GM18507 (cell line): ENCODE results near the gene LARP4B.

Experiments
- DNase-seq: peaks from one replicate; pipeline ENCODE4 v3.0.0; 2011; ENCODE audit warnings: low read depth; ENCODE audit not compliant: insufficient read length; ENCODE audit errors: extremely low spot score
- FAIRE-seq: peaks from 2 replicates; lab custom pipeline; 2011; peaks lifted over from hg19 to GRCh38; lab: Jason Lieb, UNC

Gene LARP4B

DNA sequence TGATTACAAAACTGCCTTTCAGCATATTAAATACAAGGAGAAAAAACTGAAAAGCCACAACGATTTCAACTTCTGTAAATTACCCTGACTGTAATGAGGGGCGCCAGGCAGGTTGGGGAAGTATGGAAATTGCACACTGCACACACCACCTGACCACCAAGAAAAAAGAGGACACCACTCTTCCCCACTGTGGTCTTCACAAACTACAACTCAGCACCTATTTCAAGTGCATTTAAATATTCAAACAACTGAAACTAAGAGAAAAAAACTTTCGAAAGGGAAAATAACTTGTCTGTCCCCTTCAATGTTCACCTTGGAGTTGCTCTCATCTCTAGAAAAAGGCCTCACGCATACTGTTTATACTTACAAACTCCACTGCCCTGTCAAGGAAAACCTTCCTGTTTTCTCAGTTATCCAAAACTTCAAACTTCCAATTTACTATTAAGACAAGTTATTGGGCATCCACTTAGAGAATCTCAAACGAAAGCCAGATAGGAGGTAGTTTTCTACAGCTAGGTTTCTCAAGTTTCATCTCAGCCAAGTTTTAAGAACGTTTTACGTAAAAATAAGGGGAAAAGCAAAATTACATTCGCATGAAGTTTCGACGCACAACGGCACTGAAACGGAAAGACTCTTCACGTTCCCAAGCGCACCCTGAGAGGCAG is 1.4 kb downstream of the LARP4B start:
- FAIRE-seq: peak; percentile 70
- no peak for DNase-seq

DNA sequence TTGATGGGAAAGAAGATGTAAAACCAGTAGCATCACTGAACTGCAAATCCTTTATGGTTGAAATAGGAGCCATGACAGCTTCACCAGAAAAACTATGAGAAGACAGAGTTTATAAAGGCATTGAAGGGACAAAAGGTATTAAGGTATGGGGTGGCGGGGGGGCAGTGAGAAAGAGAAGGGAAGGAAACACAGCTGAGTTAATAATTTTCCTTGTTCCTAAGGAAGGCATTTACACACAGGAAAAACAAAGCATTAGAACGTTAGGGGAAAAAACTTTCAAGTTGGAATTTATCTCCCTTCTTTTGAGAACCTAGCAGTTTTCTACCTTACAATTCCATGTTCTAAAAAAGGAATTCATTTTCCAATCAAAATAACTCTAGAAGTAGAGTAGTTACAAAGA is 4.4 kb downstream of the LARP4B start:
- FAIRE-seq: no peak
- no peak for DNase-seq

DNA sequence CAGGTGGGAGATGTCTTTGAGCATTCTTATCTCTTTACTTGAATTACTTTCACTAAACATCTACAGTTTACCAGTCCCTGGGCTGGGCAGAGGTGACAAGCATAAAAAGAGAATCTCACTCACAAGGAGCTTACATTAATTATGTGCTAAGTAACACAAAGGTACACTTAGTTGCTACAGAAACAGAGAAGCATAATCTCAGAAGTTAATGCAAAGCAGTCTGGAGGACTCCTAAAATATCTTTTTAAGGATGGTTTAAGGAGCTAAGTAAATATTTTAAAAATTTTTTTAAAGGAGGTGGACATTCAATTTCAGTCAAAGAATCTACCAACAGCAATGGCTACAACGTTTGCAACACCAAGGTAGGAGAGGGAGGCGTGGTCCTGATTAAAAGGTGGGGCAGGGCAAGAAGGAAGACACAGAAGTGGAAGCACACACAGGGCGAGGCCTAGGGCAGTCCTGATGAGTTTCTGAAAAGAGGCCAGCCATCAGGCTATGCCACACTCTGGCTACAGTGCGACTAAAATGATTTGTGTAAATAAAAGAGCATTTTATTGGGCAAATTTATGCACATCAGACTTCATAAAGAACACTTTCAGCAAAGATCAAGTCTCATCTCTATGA is 5.3 kb downstream of the LARP4B start:
- FAIRE-seq (no peak), DNase-seq (no peak)

DNA sequence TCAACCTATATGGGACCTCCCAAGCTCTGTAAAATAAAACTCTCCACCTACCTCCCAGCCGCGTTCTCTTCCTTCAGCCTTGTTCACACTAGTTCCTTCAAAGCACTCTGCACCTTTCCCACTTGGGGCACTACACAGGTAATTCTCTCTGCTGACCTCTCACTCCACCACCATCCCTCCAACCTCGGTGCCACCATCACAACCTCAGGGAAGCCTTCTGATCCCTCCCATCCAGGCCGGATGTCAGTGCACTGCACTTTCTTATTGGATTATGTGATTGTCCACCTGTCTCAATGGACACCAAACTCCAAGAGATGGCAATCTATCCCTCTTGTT is 7.0 kb downstream of the LARP4B start:
- FAIRE-seq (no peak), DNase-seq (no peak)

DNA sequence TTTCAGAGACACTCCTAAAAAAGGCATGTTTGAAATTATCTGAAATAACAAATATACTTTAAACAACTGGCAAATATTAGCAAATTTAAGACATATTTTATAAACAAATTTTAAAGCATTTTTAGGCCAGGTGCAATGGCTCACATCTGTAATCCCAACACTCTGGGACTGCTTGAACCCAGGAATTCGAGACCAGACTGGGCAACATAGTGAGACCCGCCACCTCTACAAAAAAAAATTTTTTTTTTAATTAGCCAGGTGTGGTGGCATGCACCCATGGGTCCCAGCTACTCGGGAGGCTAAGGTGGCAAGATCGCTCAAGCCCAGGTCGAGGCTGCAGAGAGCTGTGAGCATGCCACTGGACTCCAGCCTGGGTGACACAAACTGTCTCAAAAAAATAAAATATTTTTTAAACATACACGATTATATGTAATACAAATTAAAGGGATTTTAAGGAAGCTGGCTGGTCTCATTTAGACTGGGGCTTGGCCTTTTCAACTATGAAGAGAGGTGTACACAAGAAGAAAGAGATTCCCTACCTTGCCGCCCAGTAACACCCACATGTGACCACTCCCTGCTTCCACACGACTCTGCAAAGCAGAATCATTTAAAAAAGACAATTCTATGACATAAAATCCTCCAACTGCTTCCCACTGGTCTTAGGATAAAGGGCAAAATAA is 7.5 kb downstream of the LARP4B start:
- DNase-seq (no peak), FAIRE-seq (no peak)

DNA sequence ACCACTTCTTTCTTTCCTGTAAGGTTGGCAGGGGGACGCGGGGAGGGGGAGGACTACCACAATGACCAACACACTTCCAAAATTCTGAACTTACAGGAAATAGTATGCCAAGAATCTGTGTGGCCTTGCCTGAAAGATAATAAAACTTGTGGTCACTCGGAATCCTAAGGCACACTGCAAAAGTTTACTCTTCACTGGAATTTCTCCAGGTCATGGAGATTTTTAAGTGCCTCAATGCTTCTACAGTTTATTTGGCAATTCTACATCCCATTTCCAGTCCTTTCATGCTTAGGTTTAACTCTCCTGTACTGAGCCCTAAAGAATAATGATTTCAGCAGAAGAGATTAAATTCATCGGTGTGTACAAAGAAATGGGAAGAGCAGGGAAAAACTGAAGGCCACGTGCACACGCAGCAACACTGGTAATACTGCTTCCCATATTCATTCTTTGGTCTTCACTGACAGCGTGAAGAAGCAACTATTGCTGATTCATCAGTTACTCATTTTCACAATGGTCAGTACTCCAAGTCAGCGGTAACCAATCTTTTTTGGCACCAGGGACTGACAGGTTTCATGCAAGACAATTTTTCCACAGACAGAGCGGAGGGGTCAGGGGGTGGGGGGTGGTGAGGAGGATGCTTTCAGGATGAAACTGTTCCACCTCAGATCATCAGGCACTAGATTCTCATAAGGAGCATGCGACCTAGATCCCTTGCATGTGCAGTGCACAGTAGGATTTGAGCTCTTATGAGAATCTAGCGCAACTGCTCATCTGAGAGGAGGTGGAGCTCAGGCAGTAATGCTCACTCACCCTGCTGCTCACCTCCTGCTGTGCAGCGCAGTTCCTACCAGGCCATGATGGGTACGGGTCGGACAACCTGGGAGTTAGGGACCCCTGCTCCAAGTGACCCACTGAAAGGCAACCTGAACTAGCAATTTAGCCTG is 9.8 kb downstream of the LARP4B start:
- DNase-seq (no peak), FAIRE-seq (no peak)

DNA sequence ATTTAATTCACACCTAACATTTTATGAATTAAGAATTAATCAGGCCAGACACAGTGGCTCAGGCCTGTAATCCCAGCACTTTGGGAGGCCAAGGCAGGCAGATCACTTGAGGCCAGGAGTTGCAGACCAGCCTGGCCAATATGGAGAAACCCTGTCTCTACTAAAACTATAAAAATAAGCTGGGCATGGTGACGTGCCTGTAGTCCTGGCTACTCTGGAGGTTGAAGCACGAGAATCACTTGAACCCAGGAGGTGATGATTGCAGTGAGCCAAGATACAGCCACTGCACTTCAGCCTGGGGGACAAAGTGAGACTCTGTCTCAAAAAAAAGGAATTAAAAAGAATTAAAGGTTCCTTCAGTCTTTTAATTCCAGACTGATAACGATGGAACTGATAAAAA is 11.1 kb downstream of the LARP4B start:
- FAIRE-seq (no peak), DNase-seq (no peak)

DNA sequence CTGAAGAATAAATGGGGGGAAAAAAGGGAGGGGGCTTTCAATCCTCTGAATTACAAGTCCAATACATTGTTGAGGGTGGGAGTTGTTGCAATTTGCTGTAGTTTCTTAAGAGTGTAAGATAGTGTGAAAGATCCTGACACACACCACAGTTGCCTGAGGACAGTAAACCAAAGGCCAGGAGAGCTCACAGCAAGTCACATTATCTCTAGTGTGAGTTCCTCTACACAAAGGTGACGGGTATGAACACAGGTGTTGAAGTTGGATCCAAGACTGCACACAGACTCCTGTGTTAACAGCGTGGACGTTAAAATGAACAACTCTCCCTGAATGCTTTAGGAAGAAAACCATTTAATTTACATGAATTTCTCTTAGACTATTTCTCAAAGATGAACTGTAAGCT is 12.0 kb downstream of the LARP4B start:
- DNase-seq (no peak), FAIRE-seq (no peak)

DNA sequence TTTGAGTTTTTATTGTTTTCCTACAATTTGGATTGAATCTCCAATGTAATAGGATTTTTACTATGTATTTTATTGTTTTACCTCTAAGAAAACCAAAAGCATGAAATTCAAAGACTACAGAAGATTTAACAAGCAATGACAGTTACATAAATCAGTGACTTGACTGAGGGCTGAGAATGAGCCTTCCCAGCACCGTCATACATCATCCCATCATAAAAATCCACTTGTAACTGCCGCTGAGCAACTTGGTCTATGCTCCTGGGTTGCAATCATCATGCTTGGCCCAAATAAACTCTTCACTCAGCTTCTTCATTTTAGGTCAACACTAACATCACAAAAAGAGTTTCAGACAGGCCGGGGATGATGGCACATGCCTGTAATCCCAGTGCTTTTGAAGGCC is 13.5 kb downstream of the LARP4B start:
- FAIRE-seq (no peak), DNase-seq (no peak)

DNA sequence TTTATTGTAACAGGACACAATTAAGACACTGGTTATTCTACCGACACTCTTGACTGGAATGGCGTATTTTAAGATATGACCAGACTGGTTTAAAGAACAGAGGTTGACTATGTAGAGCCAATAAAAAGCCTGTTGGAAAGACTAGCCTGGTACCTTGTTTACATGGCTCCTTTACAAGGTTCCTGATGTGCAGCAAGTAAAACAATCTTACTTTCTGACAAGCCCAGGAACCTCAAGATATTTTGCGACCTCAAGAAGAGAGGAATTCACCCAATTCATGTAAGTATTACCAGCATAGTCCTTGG is 14.1 kb downstream of the LARP4B start:
- no peak for DNase-seq
- FAIRE-seq: no peak

DNA sequence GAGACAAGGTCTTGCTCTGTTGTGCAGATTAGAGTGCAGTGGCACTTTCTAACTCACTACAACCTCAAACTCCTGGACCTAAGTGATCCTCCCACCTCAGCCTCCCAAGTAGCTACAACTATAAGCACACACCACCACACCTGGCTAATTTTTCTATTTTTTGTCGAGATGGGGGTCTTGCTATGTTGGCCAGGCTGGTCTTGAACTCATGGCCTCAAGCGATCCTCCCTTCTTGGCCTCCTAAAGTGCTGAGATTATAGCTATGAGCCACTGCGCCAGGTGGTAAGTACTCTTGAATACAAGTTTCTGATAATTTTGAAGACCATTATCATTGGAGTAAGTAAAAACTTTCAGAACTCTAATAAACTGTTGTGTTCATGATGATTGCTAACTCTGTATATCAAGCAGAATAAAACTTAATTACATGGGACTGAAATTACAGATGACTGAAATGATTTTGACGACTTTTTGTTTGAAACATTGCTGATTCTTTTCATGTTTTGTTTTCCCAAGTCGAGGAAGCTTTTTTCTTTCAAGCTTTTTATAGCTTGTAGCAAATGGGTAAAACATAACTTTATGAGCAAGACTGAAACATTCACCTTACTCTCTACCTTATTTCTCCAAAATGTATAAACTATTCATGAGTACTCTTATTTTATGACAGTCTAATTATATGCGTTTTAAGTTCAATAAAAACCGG is 14.6 kb downstream of the LARP4B start:
- FAIRE-seq: no peak
- DNase-seq: no peak

DNA sequence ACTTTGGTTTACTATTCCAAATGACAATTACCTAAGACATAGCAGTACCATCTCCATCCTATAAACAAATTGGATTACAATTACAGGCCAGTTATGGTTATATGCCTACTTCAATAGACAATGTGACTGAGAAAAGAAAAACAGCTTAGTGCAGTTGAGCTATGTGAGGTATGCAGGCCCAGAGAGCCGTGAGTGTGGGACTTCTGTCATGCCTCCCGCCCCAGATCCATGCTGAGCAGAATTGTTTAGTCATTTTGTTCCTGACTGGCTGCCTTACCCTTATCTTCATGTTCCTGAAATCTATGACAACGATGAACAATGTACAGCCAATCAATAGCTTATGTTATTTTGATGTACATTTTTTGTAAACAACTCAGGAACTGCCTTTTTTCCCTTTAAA is 21.7 kb downstream of the LARP4B start:
- FAIRE-seq: no peak
- no peak for DNase-seq

DNA sequence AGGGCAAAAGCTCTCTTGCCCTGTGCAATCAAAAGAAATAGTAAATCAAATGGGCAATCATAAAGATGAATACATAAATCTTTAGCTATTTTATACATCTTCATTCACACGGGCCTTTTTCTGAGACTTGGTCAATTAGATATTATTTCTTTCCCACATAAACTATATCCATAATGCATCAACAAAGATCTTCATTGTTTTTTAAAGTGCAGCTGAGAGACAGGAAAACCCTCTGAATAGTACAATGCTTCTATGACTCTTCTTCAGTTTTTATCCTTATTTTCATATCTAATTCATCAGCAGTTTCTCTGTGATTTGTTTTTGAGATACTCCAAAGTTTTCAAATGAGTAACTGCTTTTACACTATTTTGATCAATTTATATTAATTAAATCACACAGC is 25.5 kb downstream of the LARP4B start:
- DNase-seq (no peak), FAIRE-seq (no peak)

DNA sequence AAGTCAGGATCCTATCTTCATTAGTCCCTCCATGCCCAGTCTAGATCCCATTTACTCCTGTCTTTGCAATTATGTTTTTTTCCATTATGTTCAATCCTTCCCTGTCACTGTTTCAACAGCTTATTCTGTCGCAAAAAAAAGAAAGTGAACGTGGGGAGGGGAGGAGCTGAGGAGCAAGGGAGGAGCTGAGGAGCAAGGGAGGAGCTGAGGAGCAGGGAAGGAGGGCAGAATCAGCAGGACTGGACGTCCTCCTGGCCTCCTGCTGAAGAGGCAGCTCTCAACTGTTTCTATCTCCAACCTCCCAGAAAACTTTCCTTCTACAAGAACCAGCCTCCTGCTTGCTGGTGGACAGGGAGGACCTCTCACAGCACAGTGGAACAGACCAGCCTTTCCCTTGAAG is 26.0 kb downstream of the LARP4B start:
- DNase-seq (no peak), FAIRE-seq (no peak)

DNA sequence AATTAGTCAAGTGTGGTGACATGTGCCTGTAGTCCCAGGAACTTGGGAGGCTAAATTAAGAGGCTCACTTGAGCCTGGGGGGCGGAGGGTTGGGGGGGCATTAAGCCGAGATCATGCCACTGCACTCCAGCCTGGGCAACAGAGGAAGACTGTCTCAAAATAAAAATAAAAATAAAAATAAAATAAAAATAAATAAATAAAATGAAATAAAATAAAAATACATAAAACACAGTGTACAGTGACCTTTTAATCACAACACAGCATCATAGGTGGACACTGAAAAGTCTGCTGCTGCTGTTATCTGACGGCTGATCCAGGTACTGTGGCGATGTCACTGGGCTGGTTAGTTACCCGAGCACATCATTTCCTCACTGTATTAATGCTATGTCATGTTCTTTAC is 27.1 kb downstream of the LARP4B start:
- FAIRE-seq (no peak), DNase-seq (no peak)

DNA sequence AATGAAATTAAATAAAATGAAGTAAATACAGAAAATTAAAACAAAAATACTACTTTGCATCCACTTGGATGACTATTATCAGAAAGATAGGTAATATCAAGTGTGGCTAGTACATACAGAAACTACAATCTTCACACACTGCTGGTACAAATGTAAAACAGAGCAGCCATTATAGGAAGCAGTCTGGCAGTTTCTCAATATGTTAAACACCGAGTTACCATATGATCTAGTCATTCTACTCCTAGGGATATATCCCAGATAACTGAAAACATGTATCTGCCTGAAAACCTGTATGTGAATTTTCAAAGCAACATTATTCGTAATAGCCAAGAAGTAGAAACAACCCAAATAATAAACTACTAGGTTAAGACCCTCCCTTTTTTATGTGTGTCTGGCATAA is 33.4 kb downstream of the LARP4B start:
- DNase-seq (no peak), FAIRE-seq (no peak)

DNA sequence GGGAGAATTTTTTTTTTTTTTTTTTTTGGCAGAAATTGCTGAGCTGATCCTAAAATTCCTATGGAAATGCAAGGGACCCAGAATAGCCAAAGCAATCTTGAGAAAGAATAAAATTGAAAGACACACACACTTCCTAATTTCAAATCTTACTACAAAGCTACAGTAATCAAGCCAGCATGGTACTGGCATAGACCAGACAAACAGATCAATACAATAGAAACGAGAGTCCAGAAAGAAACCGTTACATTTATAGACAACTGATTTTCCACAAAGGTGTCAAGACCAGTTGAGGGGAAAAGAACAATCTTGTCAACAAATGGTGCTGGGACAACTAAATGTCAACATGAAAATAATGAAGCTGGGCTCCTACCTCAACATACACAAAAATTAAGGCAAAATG is 34.5 kb downstream of the LARP4B start:
- DNase-seq (no peak), FAIRE-seq (no peak)

DNA sequence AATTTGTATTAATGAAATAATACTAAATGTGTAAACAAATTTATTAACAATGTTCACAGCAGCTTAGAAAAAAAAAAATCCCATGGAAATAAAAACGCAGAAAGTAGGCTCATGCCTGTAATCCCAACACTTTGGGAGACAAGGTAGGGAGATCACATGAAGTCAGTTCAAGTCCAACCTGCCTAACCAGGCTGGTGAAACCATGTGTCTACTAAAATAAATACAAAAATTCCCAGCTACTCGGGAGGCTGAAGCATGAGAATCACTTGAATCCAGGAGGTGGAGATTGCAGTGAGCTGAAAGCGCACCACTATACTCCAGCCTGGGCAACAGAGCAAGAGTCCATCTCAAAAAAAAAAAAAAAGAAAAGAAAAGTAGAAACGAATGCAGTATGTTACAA is 36.2 kb downstream of the LARP4B start:
- DNase-seq: no peak
- no peak for FAIRE-seq

DNA sequence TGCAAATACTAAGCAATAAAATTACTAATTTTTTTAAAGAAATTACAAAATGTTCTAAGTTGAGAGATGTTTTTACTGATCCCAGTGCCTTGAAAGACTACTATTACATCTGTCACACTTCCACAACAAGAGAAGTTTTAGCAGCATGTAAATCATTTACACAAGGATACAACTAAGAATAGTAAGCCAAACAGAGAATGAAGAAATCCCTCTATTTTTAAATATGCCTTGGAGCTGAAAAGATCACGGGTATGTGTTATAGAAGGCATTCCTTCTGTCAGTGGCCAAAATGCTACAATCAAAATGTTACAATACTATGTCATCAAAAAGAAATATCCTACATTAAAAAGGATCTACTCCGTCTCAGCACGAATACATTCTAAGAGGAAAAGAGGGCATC is 52.6 kb downstream of the LARP4B start:
- FAIRE-seq (no peak), DNase-seq (no peak)

DNA sequence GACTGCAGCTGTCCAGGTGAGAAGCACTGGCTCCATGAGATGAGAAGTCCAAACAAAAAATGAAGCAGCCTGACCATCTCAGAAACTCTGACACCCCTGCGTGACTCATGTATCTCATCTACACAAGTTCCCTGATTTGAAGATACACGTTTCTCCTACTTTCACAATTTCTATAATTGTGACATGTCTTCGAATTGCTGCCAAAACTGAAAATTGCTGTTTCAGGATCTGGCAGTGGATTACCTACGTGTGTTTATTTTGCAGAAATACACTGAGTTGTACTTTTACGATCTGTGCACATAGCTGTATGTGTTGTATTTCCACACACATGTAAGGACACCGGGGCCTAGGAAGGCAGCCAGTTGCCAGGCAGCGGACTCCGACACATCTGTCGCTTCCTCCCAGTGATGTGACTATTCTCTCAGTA is 53.2 kb downstream of the LARP4B start:
- no peak for FAIRE-seq
- DNase-seq: no peak
